Jurkat, Clone E6-1 (cell line): Measurements from ENCODE around the gene DEF6.
"Not testable (repeated sequence)": the region's sequence is repeated elsewhere in the genome, so short reads cannot be mapped to it uniquely, and the experiment has no call there.

ENCODE experiments used
- DNase-seq: peaks from one replicate; pipeline ENCODE4 v3.0.0-alpha.2; 2011; ENCODE audit warnings: low read depth, low spot score
- H3K4me3 ChIP-seq: 2 replicates; pipeline ENCODE4 v1.5.1; 2011; ENCODE audit warnings: mild to moderate bottlenecking, low read length, control low read depth, moderate library complexity

DEF6 gene

DNA sequence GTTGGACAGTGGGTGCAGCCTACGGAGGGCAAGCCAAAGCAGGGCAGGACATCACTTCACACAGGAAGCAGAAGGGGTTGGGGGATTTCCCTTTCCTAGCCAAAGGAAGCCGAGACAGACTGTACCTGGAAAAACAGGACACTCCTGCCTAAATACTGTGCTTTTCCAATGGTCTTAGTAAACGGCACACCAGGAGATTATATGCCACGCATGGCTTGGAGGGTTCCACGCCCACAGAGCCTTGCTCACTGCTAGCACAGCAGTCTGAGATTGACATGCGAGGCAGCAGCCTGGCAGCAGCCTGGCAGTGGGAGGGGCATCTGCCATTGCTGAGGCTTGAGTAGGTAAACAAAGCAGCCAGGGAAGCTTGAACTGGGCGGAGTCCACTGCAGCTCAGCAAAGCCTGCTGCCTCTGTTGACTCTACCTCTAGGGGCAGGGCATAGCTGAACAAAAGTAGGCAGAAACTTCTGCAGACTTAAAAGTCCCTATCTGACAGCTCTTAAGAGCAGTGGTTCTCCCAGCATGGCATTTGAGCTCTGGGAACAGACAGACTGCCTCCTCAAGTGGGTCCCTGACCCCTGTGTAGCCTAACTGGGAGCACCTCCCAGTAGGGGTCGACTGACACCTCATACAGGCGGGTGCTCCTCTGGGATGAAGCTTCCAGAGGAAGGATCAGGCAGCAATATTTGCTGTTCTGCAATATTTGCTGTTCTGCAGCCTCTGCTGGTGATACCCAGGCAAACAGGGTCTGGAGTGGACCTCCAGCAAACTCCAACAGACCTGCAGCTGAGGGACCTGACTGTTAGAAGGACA, 34.7 kb downstream of the DEF6 start:
- not testable (repeated sequence) for H3K4me3 ChIP-seq
- DNase-seq = peak; percentile 72

- H3K4me3 ChIP-seq = no peak overlapping the region
Measured at GRCh38 chr6:35341557-35341956, 43.9 kb downstream of the DEF6 start.

GRCh38 chr6:35342258-35343091, 44.9 kb downstream of the DEF6 start, which contains the start of gene PPARD:
PPARD (plus strand) TSS chr6:35342558; CDS start chr6:35411088, 68,530 bp downstream.
- peak within 1 kb of the TSS; percentile 68 for H3K4me3 ChIP-seq
- peak; percentile 82 for DNase-seq

More at GRCh38 chr6:35341557-35341956, 43.9 kb downstream of the DEF6 start:
- DNase-seq = no peak

- no peak for DNase-seq
Measured at GRCh38 chr6:35343092-35343834, 45.6 kb downstream of the DEF6 start.

GRCh38 chr6:35343835-35344550, 46.4 kb downstream of the DEF6 start:
- DNase-seq = no peak
- H3K4me3 ChIP-seq = no peak overlapping the region

More at GRCh38 chr6:35343092-35343834, 45.6 kb downstream of the DEF6 start:
- H3K4me3 ChIP-seq = peak overlapping the region; percentile 68

DNA sequence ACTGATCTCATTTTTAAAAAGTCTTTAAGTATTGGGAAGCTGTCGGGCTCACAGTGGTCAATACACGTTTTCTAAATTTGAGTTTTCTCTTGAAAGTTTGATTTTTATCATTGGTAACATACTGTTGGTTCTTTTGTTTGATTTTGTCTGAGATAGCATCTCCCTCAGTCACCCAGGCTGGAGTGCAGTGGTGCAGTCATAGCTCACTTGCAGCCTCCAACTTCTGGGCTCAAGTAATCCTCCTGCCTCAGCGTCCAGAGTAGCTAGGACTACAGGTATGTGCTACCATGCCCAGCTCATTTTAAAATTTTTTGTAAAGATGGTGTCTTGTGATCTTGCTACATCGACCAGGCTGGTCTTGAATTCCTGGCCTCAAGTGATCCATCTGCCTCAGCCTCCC, 53.8 kb downstream of the DEF6 start:
- no peak for DNase-seq
- no peak overlapping the region for H3K4me3 ChIP-seq

GRCh38 chr6:35352735-35353134, 55.1 kb downstream of the DEF6 start:
- no peak overlapping the region for H3K4me3 ChIP-seq
- DNase-seq = no peak

- H3K4me3 ChIP-seq = no peak overlapping the region
- DNase-seq = no peak
Measured at GRCh38 chr6:35354361-35355135, 56.9 kb downstream of the DEF6 start.

DNA sequence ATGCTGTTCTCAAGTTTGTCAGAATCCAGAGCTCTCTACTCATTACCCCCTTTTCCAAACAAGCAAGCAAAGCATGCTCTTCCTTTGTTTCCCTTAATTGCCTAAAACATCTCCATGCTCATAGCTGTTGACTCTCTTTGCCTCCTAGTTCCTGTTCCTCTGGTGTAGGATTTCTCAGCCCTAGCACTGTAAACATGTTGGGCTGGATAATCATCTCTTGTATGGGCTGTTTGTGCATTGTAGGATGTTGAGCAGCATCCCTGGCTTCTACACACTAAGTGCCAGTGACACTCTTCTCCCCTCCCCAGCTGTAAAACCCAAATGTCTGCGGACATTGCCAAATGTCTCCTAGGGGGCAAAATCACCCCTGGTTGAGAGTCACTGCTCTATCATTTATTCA, 58.8 kb downstream of the DEF6 start:
- H3K4me3 ChIP-seq = no peak overlapping the region

GRCh38 chr6:35357677-35358076, 60.1 kb downstream of the DEF6 start:
- no peak for DNase-seq
- H3K4me3 ChIP-seq = no peak overlapping the region

More for the DNA sequence above, 58.8 kb downstream of the DEF6 start:
- DNase-seq = no peak

DNA sequence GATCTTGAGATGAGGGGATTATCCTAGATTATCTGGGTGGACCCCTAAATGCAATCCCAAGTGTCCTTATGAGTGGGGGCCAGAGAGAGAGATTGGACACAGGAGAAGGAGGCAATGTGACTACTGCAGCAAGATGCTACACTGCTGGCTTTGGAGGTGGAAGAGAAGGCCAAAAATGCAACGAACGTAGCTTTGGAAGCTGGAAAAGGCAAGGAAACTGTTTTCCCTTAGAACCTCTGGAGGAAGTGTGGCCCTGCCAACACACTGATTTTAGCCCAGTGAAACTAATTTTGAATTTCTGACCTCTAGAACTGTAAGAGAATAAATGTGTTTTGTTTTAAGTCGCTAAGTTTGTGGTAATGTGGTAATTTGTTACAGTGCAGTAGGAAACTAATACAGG, 60.5 kb downstream of the DEF6 start:
- no peak for DNase-seq
- H3K4me3 ChIP-seq = no peak overlapping the region

DNA sequence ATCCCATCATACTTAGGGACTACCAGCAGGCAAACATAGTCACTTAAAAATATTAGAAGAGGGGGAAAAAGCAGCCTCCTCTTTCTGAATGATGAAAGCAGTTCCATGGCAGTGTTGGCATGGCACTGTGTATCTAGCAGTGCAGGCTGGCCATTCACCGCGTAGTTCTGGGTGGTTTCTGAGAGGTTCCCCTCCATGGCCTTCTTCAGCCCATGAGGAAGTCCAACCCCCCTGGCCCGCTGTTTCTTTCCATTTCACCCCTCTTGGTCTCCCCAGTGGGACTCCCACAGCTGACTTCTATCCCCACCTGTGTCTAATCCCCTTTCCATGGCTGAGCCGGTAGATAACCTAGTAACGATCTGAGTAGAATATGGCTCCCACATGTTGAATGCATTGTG, 61.7 kb downstream of the DEF6 start:
- H3K4me3 ChIP-seq = no peak overlapping the region
- no peak for DNase-seq

- no peak for DNase-seq
- H3K4me3 ChIP-seq = no peak overlapping the region
Measured at GRCh38 chr6:35359744-35360348, 62.2 kb downstream of the DEF6 start.

- no peak for DNase-seq
- H3K4me3 ChIP-seq = no peak overlapping the region
Measured at GRCh38 chr6:35360349-35361138, 62.9 kb downstream of the DEF6 start.

- DNase-seq = no peak
- no peak overlapping the region for H3K4me3 ChIP-seq
Measured at GRCh38 chr6:35362200-35362599, 64.6 kb downstream of the DEF6 start.

DNA sequence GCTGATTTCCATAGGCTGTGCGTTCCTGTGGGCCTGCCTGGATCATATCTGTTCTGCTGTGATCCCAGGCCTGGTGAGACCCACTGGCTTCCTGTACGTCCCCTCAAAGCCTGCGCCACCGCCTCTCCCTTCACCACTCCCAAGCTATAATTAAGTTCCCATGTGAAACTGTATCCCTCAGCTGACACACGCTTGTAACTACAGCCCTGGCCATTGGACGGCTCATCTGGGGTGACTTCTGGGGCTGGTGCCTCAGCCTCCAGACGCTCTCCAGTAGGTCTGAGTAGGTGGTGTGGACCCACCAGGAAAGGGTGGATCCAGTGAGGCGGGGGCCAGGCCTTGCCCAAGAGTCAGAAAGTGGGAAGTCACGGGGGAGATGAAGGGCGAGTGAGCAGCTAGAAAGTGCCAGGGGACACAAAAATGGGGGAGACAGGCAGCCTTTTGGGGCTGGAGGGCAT, 65.7 kb downstream of the DEF6 start:
- DNase-seq = no peak
- no peak overlapping the region for H3K4me3 ChIP-seq
